Tibial artery (tissue), 4 donors: ENCODE measurements around the gene TESK2.

Experiments
- DNase-seq, 2 donors: peaks; one replicate each; pipeline ENCODE4 v3.0.0-alpha.2; 2019
- H3K27ac ChIP-seq, 2 donors: fragments of 200-600 bp; sonication (generic) in 1 of 2; 1 replicate in 1 of 2; 2 replicates in 1 of 2; pipeline ENCODE4 v1.5.1; 2018 to 2019; ENCODE audit warnings: mild to moderate bottlenecking in 1 of 2
- H3K27me3 ChIP-seq, 2 donors: fragments of 200-600 bp; sonication (generic) in 1 of 2; one replicate each; pipeline versions ENCODE4 v1.5.1 to v1.6.0; 2016 to 2019
- H3K36me3 ChIP-seq, 3 donors: fragments of 200-600 bp; sonication (generic) in 2 of 3; one replicate each; pipeline ENCODE4 v1.5.1; 2016 to 2019; ENCODE audit warnings: mild to moderate bottlenecking in 2 of 3
- H3K4me1 ChIP-seq, 4 donors: fragments of 200-600 bp; sonication (generic) in 2 of 4; 1 replicate in 3 of 4; 2 replicates in 1 of 4; pipeline ENCODE4 v1.5.1; 2016 to 2019
- H3K4me3 ChIP-seq, 2 donors: fragments of 200-600 bp; sonication (generic) in 1 of 2; 1 replicate in 1 of 2; 2 replicates in 1 of 2; pipeline ENCODE4 v1.5.1; 2018 to 2019; ENCODE audit warnings: mild to moderate bottlenecking in 2 of 2
- H3K9me3 ChIP-seq, 3 donors: fragments of 200-600 bp; sonication (generic) in 1 of 3; one replicate each; pipeline ENCODE4 v1.5.1; 2016 to 2019
- CTCF ChIP-seq, 2 experiments: fragments of 200-600 bp in 1 of 2; fragments of 450-650 bp in 1 of 2; IDR thresholded peaks; one replicate each; pipeline ENCODE4 v1.5.1; 2017 to 2019; ENCODE audit warnings: antibody characterized with exemption in 2 of 2, mild to moderate bottlenecking in 1 of 2, moderate library complexity in 1 of 2
- intact Hi-C: fragments of 100-400 bp; cut with DNase I; formaldehyde crosslinking; loops from one replicate; pipeline ENCODE4 v1.15.0; 2023; ENCODE audit warnings: low total_unique reads

TESK2 gene

DNA sequence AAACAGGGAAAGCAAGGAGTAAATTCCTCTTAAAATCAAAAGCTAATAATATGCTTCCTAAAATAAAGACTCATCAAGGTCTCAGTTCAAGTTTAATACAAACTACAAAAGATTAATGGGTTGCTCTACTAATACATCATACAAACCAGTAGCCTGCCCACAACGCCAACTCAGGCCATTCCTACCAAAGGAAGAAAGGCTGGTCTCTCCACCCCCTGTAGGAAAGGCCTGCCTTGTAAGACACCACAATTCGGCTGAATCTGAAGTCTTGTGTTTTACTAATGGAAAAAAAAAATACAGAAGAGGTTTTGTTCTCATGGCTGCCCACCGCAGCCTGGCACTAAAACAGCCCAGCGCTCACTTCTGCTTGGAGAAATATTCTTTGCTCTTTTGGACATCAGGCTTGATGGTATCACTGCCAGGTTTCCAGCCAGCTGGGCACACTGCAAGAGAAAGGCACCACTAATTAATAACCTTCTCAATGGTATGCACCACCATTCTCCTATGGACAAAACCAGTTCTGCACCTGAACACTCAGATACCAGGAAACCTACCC is 20.1 kb upstream of the TESK2 start:
- no peaks in the 10 kb centered on the region for H3K9me3 ChIP-seq
- peaks cover 0 to 3% (median 0%) of the 10 kb centered on the region in 4 donors for H3K4me1 ChIP-seq
- no peak for DNase-seq
- no peak for TF ChIP-seq CTCF (IDR thresholded peaks at IDR 0.05)
- no peaks in the 10 kb centered on the region for H3K27me3 ChIP-seq
- H3K27ac ChIP-seq, result no peak overlapping the region
- intact Hi-C loops, result no loop called here
- no peak overlapping the region for H3K4me3 ChIP-seq
- peaks cover 58 to 86% (median 77%) of the 10 kb centered on the region in 3 donors for H3K36me3 ChIP-seq

GRCh38 chr1:45510036-45510971 is 19.3 kb upstream of the TESK2 start:
- intact Hi-C loops, result no loop called here
- TF ChIP-seq CTCF (IDR thresholded peaks at IDR 0.05), result no peak
- H3K4me1 ChIP-seq, result no peaks in the 10 kb centered on the region
- DNase-seq, result no peak
- H3K4me3 ChIP-seq, result no peak overlapping the region
- peaks cover 52 to 78% (median 72%) of the 10 kb centered on the region in 3 donors for H3K36me3 ChIP-seq
- H3K9me3 ChIP-seq, result no peaks in the 10 kb centered on the region
- no peak overlapping the region for H3K27ac ChIP-seq
- H3K27me3 ChIP-seq, result no peaks in the 10 kb centered on the region

GRCh38 chr1:45508295-45509151 is 17.6 kb upstream of the TESK2 start:
- no peak for TF ChIP-seq CTCF (IDR thresholded peaks at IDR 0.05)
- DNase-seq, result no peak
- no peaks in the 10 kb centered on the region for H3K9me3 ChIP-seq
- peaks cover 35 to 60% (median 54%) of the 10 kb centered on the region in 3 donors for H3K36me3 ChIP-seq
- H3K4me3 ChIP-seq, result no peak overlapping the region
- intact Hi-C loops, result no loop called here
- H3K4me1 ChIP-seq, result no peaks in the 10 kb centered on the region
- H3K27me3 ChIP-seq, result no peaks in the 10 kb centered on the region
- H3K27ac ChIP-seq, result no peak overlapping the region

DNA sequence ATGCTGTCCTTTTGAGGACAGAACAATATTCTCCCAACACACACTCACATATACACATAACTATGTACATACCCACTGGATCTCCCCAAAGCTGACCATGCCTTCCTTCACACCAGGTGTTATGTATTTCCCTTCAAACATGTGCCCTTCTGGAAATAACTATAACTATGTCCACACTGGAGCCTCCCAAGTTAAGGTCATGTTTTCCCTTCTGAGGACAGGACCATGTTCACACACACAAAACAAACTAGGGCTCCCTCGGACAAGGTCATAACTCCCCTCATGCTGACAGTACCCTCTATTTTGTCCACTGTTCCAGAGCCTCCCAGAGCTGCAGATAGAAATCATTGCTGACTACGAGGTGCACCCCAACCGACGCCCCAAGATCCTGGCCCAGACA is 16.9 kb upstream of the TESK2 start:
- Histone ChIP-seq H3K4me1 (no peaks in the 10 kb centered on the region), H3K27ac (no peak overlapping the region), H3K9me3 (no peaks in the 10 kb centered on the region), H3K4me3 (no peak overlapping the region), H3K27me3 (no peaks in the 10 kb centered on the region), H3K36me3 (peaks cover 28 to 54% (median 48%) of the 10 kb centered on the region in 3 donors)
- TF ChIP-seq CTCF (IDR thresholded peaks at IDR 0.05), result no peak
- no peak for DNase-seq
- intact Hi-C loops, result no loop called here

DNA sequence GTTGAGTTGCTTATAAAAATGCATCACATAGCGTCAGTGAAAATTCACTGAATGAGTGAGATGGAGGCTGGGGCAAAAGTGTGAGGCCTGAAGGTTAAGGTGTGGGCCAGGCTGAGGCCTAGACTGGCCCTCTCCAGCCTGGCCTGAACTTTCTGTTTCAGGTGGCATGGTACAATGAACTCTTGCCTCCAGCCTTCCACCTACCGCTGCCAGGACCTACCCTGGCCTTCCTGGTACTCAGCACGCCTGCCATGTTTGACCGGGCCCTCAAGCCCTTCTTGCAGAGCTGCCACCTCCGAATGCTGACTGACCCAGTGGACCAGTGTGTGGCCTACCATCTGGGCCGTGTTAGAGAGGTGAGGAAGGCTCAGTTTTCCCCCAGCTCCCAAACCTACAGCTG is 16.2 kb upstream of the TESK2 start:
- no peaks in the 10 kb centered on the region for H3K9me3 ChIP-seq
- DNase-seq, result no peak
- peaks cover 21 to 47% (median 41%) of the 10 kb centered on the region in 3 donors for H3K36me3 ChIP-seq
- H3K27me3 ChIP-seq, result no peaks in the 10 kb centered on the region
- no peak overlapping the region for H3K27ac ChIP-seq
- intact Hi-C loops, result no loop called here
- H3K4me1 ChIP-seq, result no peaks in the 10 kb centered on the region
- H3K4me3 ChIP-seq, result no peak overlapping the region
- TF ChIP-seq CTCF (IDR thresholded peaks at IDR 0.05), result no peak
